Measurements from ENCODE around the gene DPP7.

DNA sequence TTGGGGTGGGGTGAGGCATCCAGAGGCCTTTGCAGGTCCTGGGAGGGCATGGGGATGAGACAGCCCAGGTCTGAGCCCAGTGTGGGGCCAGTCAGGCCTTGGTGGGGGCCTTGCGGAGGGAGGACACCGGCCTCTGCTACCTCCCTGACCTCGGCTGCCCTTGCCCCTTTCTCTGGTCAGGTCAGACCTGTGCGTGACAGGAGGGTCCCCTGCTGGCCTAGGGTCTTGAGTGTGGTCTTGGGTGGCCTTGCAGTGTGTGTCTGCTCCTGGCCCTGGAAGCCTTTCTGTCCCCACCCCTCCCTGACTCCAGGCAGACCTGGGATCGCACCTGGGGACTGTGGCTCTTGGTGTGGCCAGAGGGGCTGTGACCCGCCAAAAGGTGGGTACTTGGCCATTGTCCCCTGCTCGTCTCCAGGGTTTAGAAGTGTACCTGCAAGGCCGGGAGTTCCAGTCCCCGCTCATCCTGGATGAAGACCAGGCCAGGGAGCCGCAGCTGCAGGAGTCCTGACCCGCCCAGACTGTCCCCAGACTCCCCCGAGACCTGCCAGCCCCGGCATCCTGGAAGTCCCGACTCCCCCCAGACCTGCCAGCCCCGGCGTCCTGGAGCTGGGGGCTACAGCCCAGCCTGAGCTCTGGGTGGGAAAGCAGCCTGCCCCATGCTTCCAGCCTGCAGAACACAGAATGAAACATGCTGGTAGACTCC, 32.2 kb downstream of the DPP7 start:
- TF ChIP-seq, protein P1, sequence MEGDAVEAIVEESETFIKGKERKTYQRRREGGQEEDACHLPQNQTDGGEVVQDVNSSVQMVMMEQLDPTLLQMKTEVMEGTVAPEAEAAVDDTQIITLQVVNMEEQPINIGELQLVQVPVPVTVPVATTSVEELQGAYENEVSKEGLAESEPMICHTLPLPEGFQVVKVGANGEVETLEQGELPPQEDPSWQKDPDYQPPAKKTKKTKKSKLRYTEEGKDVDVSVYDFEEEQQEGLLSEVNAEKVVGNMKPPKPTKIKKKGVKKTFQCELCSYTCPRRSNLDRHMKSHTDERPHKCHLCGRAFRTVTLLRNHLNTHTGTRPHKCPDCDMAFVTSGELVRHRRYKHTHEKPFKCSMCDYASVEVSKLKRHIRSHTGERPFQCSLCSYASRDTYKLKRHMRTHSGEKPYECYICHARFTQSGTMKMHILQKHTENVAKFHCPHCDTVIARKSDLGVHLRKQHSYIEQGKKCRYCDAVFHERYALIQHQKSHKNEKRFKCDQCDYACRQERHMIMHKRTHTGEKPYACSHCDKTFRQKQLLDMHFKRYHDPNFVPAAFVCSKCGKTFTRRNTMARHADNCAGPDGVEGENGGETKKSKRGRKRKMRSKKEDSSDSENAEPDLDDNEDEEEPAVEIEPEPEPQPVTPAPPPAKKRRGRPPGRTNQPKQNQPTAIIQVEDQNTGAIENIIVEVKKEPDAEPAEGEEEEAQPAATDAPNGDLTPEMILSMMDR (IDR thresholded peaks at IDR 0.05; ENCODE audit: low read depth, low read length): no peak
- TF ChIP-seq EZH2phosphoT487 (IDR thresholded peaks at IDR 0.05; ENCODE audit: low read depth): no peak
